GM12873 (cell line): ENCODE measurements around the gene ABHD12.

ENCODE experiments used
- CTCF ChIP-seq: IDR thresholded peaks from 2 replicates; pipeline ENCODE4 v1.5.1; 2012; ENCODE audit warnings: low read depth, mild to moderate bottlenecking, moderate library complexity, low read length, control low read depth; ENCODE audit not compliant: insufficient read depth; ENCODE audit errors: missing control alignments

The ABHD12 gene

GRCh38 chr20:25346349-25346748, 44.3 kb downstream of the ABHD12 start:
- no peak for TF ChIP-seq CTCF

- TF ChIP-seq CTCF = no peak
These were observed 44.9 kb downstream of the ABHD12 start for GRCh38 chr20:25345721-25346120.

- no peak for TF ChIP-seq CTCF
These were observed 46.0 kb downstream of the ABHD12 start for GRCh38 chr20:25344634-25345033.

GRCh38 chr20:25341716-25342680, 48.6 kb downstream of the ABHD12 start:
- no peak for TF ChIP-seq CTCF

- TF ChIP-seq CTCF = no peak
These were observed 50.3 kb downstream of the ABHD12 start for GRCh38 chr20:25340380-25340779.

GRCh38 chr20:25339608-25340007, 51.0 kb downstream of the ABHD12 start:
- TF ChIP-seq CTCF = no peak

- no peak for TF ChIP-seq CTCF
These were observed 52.3 kb downstream of the ABHD12 start for GRCh38 chr20:25338112-25339023.
